HCT116 (cell line): ENCODE data around the gene AKAP1. TPM values are rescaled to one million over a fixed set of nuclear protein-coding genes. Genes with fewer than 3 reads are reported as not detected.

ENCODE experiments used
- ATAC-seq: fragments of 200-7000 bp; cut with Tn5 transposase; 2 replicates; pipeline ENCODE4 v1.9.1; 2020; ENCODE audit warnings: mild to moderate bottlenecking, moderate library complexity
- BruUV-seq: library from RNA; stranded (reverse); fragments of 400-500 nt; replicated peaks from 2 replicates; lab custom pipeline; 2021; lab: Mats Ljungman, UMichigan
- CTCF ChIA-PET: fragments of 300-600 bp; sonication (Branson Sonifier 250); formaldehyde crosslinking; loops from one replicate; lab custom pipeline; 2021; ENCODE audit warnings: antibody characterized with exemption; lab: Charles Lee
- POLR2A ChIA-PET: fragments of 300-600, 350-600 bp; sonication (Branson Sonifier 250); formaldehyde crosslinking; loops from one replicate; lab custom pipeline; 2021; ENCODE audit warnings: antibody characterized with exemption; lab: Charles Lee
- RAD21 ChIA-PET, 2 experiments: fragments of 300-600 bp; sonication (Branson Sonifier 250); formaldehyde crosslinking; loops; one replicate each; lab custom pipeline; 2023; ENCODE audit warnings: low total read pairs in 2 of 2; ENCODE audit not compliant: uncharacterized antibody in 2 of 2, unreplicated experiment in 2 of 2, low non-redundant PET in 1 of 2; lab: Charles Lee
- DNase-seq: peaks from one replicate; pipeline ENCODE4 v3.0.0-alpha.2; 2010; ENCODE audit warnings: low read depth, low spot score
- H2AFZ ChIP-seq: fragments of 200-600 bp; shearing (Covaris generic), sonication (generic); 2 replicates; pipeline ENCODE4 v1.6.1; 2017; ENCODE audit warnings: low read depth, mixed run types, mixed read lengths, antibody characterized with exemption, low read length; ENCODE audit not compliant: poor library complexity, severe bottlenecking
- H3K27ac ChIP-seq: 2 replicates; pipeline ENCODE4 v1.5.1; 2012; ENCODE audit warnings: low read depth, low read length
- H3K27me3 ChIP-seq: fragments of 200-600 bp; sonication (generic); 2 replicates; pipeline ENCODE4 v1.6.1; 2016; ENCODE audit warnings: mixed run types, low read length, mixed read lengths; ENCODE audit not compliant: insufficient read depth
- H3K36me3 ChIP-seq, 2 experiments: fragments of 200-500 bp in 1 of 2; fragments of 200-600 bp in 1 of 2; sonication (Bioruptor generic) in 1 of 2; sonication (generic) in 1 of 2; 2 replicates each; pipeline versions ENCODE4 v1.5.1 to v1.6.1; 2014 to 2016; ENCODE audit warnings: low read length in 2 of 2, inconsistent platforms in 1 of 2, mixed read lengths in 1 of 2, mixed run types in 1 of 2; ENCODE audit not compliant: insufficient read depth in 2 of 2, control insufficient read depth in 1 of 2
- H3K4me1 ChIP-seq, 2 experiments: fragments of 200-600 bp in 1 of 2; sonication (generic) in 1 of 2; 2 replicates each; pipeline versions ENCODE4 v1.5.1 to v1.6.1; 2012 to 2017; ENCODE audit warnings: low read length in 2 of 2, inconsistent platforms in 1 of 2, mild to moderate bottlenecking in 1 of 2, mixed read lengths in 1 of 2, mixed run types in 1 of 2, moderate library complexity in 1 of 2; ENCODE audit not compliant: insufficient read depth in 2 of 2, control insufficient read depth in 1 of 2
- H3K4me2 ChIP-seq: fragments of 200-600 bp; sonication (generic); 2 replicates; pipeline ENCODE4 v1.6.1; 2017; ENCODE audit warnings: mixed run types, low read length, mixed read lengths
- H3K4me3 ChIP-seq, 2 experiments: fragments of 200-600 bp in 1 of 2; sonication (generic) in 1 of 2; replicated peaks in 1 of 2; 2 replicates each; pipeline ENCODE4 v1.5.1; 2011 to 2016; ENCODE audit warnings: low read length in 2 of 2, control low read depth in 1 of 2, low read depth in 1 of 2, mild to moderate bottlenecking in 1 of 2, mixed read lengths in 1 of 2, mixed run types in 1 of 2
- H3K79me2 ChIP-seq: fragments of 200-600 bp; sonication (generic); 2 replicates; pipeline ENCODE4 v1.6.1; 2017; ENCODE audit warnings: mild to moderate bottlenecking, mixed run types, low read length, moderate library complexity, mixed read lengths; ENCODE audit not compliant: insufficient read depth
- H3K9ac ChIP-seq: fragments of 200-600 bp; sonication (generic); 2 replicates; pipeline ENCODE4 v1.6.1; 2016; ENCODE audit warnings: low read length, mixed read lengths
- H3K9me2 ChIP-seq: fragments of 200-600 bp; sonication (generic), shearing (Covaris generic); 2 replicates; pipeline ENCODE4 v1.6.1; 2017; ENCODE audit warnings: mixed run types, mild to moderate bottlenecking, moderate library complexity; ENCODE audit not compliant: insufficient read depth
- H3K9me3 ChIP-seq, 2 experiments: fragments of 200-500 bp in 1 of 2; fragments of 200-600 bp in 1 of 2; sonication (Bioruptor generic) in 1 of 2; sonication (generic) in 1 of 2; 2 replicates each; pipeline ENCODE4 v1.6.1; 2014 to 2017; ENCODE audit warnings: low read length in 2 of 2, mixed read lengths in 2 of 2, inconsistent platforms in 1 of 2, low read depth in 1 of 2, mild to moderate bottlenecking in 1 of 2, mixed run types in 1 of 2, moderate library complexity in 1 of 2; ENCODE audit not compliant: control insufficient read depth in 1 of 2, insufficient read depth in 1 of 2
- H4K20me1 ChIP-seq: fragments of 200-600 bp; sonication (generic), shearing (Covaris generic); 2 replicates; pipeline ENCODE4 v1.6.1; 2017; ENCODE audit warnings: mixed run types, mild to moderate bottlenecking, moderate library complexity; ENCODE audit not compliant: insufficient read depth
- CBX3 ChIP-seq: IDR thresholded peaks from 2 replicates; pipeline ENCODE4 v1.6.1; 2012; ENCODE audit warnings: low read depth
- CEBPB ChIP-seq: IDR thresholded peaks from 2 replicates; pipeline ENCODE4 v1.6.1; 2012; ENCODE audit warnings: low read depth
- EZH2 ChIP-seq: fragments of 200-600 bp; sonication (generic); IDR thresholded peaks from 2 replicates; pipeline ENCODE4 v1.6.1; 2017; ENCODE audit warnings: antibody characterized with exemption, mixed run types
- EZH2phosphoT487 ChIP-seq: fragments of 200-600 bp; IDR thresholded peaks from 2 replicates; pipeline ENCODE4 v1.6.1; 2018; ENCODE audit warnings: antibody characterized with exemption, borderline replicate concordance
- POLR2AphosphoS5 ChIP-seq: IDR thresholded peaks from 2 replicates; pipeline ENCODE4 v1.6.1; 2011; ENCODE audit warnings: mild to moderate bottlenecking, low read depth, low read length, moderate library complexity
- RAD21 ChIP-seq: IDR thresholded peaks from 2 replicates; pipeline ENCODE4 v1.6.1; 2012; ENCODE audit warnings: low read depth, mild to moderate bottlenecking
- SIN3A ChIP-seq: IDR thresholded peaks from 2 replicates; pipeline ENCODE4 v1.6.1; 2012; ENCODE audit warnings: low read depth
- SP1 ChIP-seq: IDR thresholded peaks from 2 replicates; pipeline ENCODE4 v1.6.1; 2012; ENCODE audit warnings: low read depth
- SRF ChIP-seq: IDR thresholded peaks from 2 replicates; pipeline ENCODE4 v1.6.1; 2012; ENCODE audit warnings: low read depth
- TCF7L2 ChIP-seq: IDR thresholded peaks from 2 replicates; pipeline ENCODE4 v1.7.0; 2011; ENCODE audit warnings: borderline replicate concordance, inconsistent platforms; ENCODE audit not compliant: insufficient read depth, insufficient read length; ENCODE audit errors: extremely low read depth
- YY1 ChIP-seq: IDR thresholded peaks from 2 replicates; pipeline ENCODE4 v1.6.1; 2011; ENCODE audit warnings: low read length, low read depth, moderate library complexity, mild to moderate bottlenecking; ENCODE audit not compliant: insufficient replicate concordance; ENCODE audit errors: extremely low read depth
- ZFX ChIP-seq: fragments of 450-650 bp; IDR thresholded peaks from 2 replicates; pipeline ENCODE4 v1.6.1; 2017
- intact Hi-C: fragments of 100-400 bp; cut with micrococcal nuclease; formaldehyde crosslinking; loops from 2 replicates; pipeline ENCODE4 v1.10.0; 2022
- total RNA-seq: library from RNA; stranded (reverse); gene quantifications from one replicate; pipeline ENCODE4 v1.2.1, GENCODE V29; 2021; ENCODE audit not compliant: unreplicated experiment
- TF ChIP-seq, protein P1 (sequence below): IDR thresholded peaks from 2 replicates; pipeline ENCODE4 v1.6.1; 2012
- TF ChIP-seq, protein P2 (sequence below), 3 experiments: fragments of 200-600 bp in 1 of 3; sonication (generic) in 1 of 3; IDR thresholded peaks in 2 of 3; conservative IDR thresholded peaks in 1 of 3; 2 replicates each; pipeline ENCODE4 v1.5.1; 2012 to 2017; ENCODE audit warnings: low read depth in 2 of 3, low read length in 2 of 3, antibody characterized with exemption in 1 of 3, borderline replicate concordance in 1 of 3, control low read depth in 1 of 3, mild to moderate bottlenecking in 1 of 3, mixed read lengths in 1 of 3, mixed run types in 1 of 3, moderate library complexity in 1 of 3; ENCODE audit not compliant: insufficient read depth in 1 of 3
- TF ChIP-seq, protein P3 (sequence below): IDR thresholded peaks from 2 replicates; pipeline ENCODE4 v1.6.1; 2012

AKAP1 gene
- total RNA-seq, 1 experiment from 2014 or later, result 51.6 TPM

DNA sequence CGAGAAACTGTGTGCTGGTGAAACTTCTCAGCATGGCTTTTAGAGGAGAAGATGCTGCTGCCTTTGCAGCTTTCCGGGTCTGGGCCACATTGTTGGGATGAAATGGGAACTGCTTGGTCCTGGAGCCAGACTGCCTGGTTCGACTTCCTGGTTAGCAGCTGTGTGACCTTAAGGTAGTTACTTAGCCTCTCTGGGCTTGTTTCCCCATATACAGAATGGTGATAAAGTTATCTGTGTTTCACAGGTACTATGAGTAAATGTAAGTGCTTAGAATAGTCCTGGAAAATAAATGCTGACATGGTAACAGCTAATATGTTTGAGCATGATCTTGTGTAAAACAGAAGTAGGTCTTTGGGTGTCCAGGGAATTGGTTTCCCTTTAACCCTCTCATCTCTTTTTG is 26.3 kb downstream of the AKAP1 start:
- Histone ChIP-seq H4K20me1 (peaks cover 8% of the 10 kb centered on the region; the same call in 1 of the 2 replicates), H3K27ac (no peak overlapping the region), H3K9ac (no peak overlapping the region), H3K79me2 (peaks cover 32% of the 10 kb centered on the region), H3K4me1 (peaks cover 34 to 35% of the 10 kb centered on the region in 2 experiments), H3K9me3 (no peaks in the 10 kb centered on the region), H3K27me3 (no peaks in the 10 kb centered on the region), H2AFZ (no peak overlapping the region), H3K4me2 (no peak overlapping the region), H3K9me2 (no peaks in the 10 kb centered on the region), H3K4me3 (no peak overlapping the region), H3K36me3 (peaks cover 14 to 45% of the 10 kb centered on the region in 2 experiments; a peak in 3 of 4 replicates)
- RAD21 ChIA-PET, result no interaction called here
- intact Hi-C loops, result loop anchor here (5.0 kb wide), 1 partner anchor 104 kb away; no protein-coding TSS in a partner anchor
- CTCF ChIA-PET, result no interaction called here
- no TSS peak for BruUV-seq
- no peak for ATAC-seq
- TF ChIP-seq EZH2phosphoT487 (no peak), EZH2 (no peak)
- TF ChIP-seq, protein P1, sequence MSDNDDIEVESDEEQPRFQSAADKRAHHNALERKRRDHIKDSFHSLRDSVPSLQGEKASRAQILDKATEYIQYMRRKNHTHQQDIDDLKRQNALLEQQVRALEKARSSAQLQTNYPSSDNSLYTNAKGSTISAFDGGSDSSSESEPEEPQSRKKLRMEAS, result no peak
- POLR2A ChIA-PET, result no interaction called here
- no peak for DNase-seq

DNA sequence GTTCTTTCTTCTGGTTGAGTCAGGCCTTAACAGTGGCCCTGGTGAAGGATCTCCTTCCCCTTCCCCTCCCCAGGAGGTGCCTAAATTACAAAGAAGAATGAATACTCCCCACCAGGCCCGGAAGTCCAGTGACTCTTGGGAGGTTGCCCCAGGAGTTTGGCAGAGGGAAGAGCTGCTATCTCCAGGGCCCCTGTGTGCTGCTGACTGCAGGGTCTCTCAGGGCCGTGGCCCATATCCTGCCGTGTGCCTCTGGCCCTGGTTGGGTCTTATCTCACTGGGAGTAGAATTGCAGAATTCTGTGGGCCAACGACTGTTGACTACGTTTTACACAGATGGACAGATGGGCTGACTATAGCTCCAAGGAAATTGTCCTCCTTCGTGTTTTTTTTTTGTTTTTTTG is 28.0 kb downstream of the AKAP1 start:
- TF ChIP-seq SIN3A, result no peak
- no peak for TF ChIP-seq RAD21
- TF ChIP-seq SP1, result no peak
- TF ChIP-seq EZH2, result no peak
- TF ChIP-seq ZFX, result no peak
- no peak for TF ChIP-seq YY1
- TF ChIP-seq, protein P1, result no peak
- TF ChIP-seq, protein P2, sequence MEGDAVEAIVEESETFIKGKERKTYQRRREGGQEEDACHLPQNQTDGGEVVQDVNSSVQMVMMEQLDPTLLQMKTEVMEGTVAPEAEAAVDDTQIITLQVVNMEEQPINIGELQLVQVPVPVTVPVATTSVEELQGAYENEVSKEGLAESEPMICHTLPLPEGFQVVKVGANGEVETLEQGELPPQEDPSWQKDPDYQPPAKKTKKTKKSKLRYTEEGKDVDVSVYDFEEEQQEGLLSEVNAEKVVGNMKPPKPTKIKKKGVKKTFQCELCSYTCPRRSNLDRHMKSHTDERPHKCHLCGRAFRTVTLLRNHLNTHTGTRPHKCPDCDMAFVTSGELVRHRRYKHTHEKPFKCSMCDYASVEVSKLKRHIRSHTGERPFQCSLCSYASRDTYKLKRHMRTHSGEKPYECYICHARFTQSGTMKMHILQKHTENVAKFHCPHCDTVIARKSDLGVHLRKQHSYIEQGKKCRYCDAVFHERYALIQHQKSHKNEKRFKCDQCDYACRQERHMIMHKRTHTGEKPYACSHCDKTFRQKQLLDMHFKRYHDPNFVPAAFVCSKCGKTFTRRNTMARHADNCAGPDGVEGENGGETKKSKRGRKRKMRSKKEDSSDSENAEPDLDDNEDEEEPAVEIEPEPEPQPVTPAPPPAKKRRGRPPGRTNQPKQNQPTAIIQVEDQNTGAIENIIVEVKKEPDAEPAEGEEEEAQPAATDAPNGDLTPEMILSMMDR (IDR thresholded peaks at IDR 0.05 in 2 of 3, conservative IDR thresholded peaks at IDR 0.05 in 1 of 3; ENCODE audit: borderline replicate concordance in 1 of 3, insufficient read depth in 1 of 3, low read depth in 2 of 3, low read length in 2 of 3), result no peak
- TF ChIP-seq SRF, result no peak
- TF ChIP-seq, protein P3, sequence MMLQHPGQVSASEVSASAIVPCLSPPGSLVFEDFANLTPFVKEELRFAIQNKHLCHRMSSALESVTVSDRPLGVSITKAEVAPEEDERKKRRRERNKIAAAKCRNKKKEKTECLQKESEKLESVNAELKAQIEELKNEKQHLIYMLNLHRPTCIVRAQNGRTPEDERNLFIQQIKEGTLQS, result no peak
- no peak for TF ChIP-seq EZH2phosphoT487
- no peak for TF ChIP-seq TCF7L2
- TF ChIP-seq POLR2AphosphoS5, result no peak
- no peak for TF ChIP-seq CEBPB
- no peak for TF ChIP-seq CBX3
- Histone ChIP-seq H3K27me3 (no peaks in the 10 kb centered on the region), H3K9me2 (no peaks in the 10 kb centered on the region), H3K36me3 (peaks cover 27 to 61% of the 10 kb centered on the region in 2 experiments), H3K4me1 (peaks cover 18 to 19% of the 10 kb centered on the region in 2 experiments), H3K9ac (no peak overlapping the region), H3K4me2 (no peak overlapping the region), H2AFZ (no peak overlapping the region), H3K79me2 (peaks cover 26% of the 10 kb centered on the region), H4K20me1 (peaks cover 4% of the 10 kb centered on the region; the same call in 1 of the 2 replicates), H3K27ac (no peak overlapping the region), H3K9me3 (no peaks in the 10 kb centered on the region), H3K4me3 (no peak overlapping the region)
- intact Hi-C loops, result loop anchor here (5.0 kb wide), 1 partner anchor 106 kb away; no protein-coding TSS in a partner anchor
- no peak for DNase-seq
- ChIA-PET POLR2A (no interaction called here), RAD21 (no interaction called here), CTCF (no interaction called here)
- BruUV-seq, result no TSS peak
- ATAC-seq, result no peak
